ENCODE results near the gene ZEB1. TPM values are rescaled to one million over a fixed set of nuclear protein-coding genes. Genes with fewer than 3 reads are reported as not detected.

Gene ZEB1
- total RNA-seq, 8 experiments from 2014 or later: 14.8 to 104 (median 50.3) TPM

DNA sequence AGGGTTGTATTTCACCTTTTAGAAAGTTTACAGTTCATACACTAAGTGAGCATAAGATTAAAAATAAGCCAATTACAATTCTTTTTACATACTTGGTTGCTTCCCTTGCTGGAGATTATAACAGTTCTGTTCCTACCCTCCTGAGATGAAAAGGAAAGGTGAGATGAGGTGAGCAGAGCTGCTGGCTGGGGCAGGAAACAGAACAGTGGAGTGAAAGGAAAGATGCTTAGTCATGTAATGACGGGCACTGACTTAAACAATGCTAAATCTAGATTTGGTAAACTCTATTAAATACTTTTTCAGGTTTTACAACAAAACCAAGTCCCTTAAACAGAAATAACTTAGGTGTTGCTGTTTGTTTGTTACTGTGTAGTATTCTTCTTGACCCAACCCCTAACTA lies 19.9 kb upstream of the ZEB1 start:
- ATAC-seq (replicated peaks in 6 of 8): no peak
- in situ Hi-C loops (cut with MboI; ENCODE audit: low pct_unique_long_range_greater_than_20kb in 2 of 9, low sequenced_read_pairs in 9 of 9, unreplicated experiment in 9 of 9): no loop called here
- H3K4me1 ChIP-seq (replicated peaks in 1 of 2): no peaks in the 10 kb centered on the region
- WGBS, 10 experiments: 40 to 100% (median 75%) methylated on average over 1 of the region's 1 CpG; no CpG with 5 or more reads in 2 of the 10 experiments
- H3K27ac ChIP-seq: no peak overlapping the region
- no peak overlapping the region for H3K4me3 ChIP-seq

DNA sequence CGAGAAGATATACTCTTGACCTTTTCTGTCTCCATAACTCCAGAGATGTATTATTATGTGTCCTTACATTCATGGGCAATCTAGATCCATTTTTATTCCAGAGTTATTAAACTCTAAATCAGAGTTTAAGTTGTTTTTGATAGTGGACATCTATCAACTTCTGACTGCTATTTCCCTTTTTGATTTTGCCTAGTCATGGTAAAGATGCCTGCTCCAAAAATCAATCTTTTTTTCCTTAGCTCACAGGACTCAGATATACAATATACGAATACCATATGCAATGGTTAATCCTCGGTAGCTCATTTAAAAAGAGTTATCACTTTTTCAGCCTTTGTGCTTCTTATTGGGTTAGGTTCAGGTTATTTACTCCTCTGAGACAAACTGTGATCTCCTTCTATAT lies 15.8 kb upstream of the ZEB1 start:
- no peak for ATAC-seq (replicated peaks in 6 of 8)
- WGBS, 10 experiments: 29 to 100% (median 91%) methylated on average over 1 to 3 of the region's 3 CpGs
- Histone ChIP-seq H3K4me1 (replicated peaks in 1 of 2) (no peaks in the 10 kb centered on the region), H3K4me3 (no peak overlapping the region), H3K27ac (no peak overlapping the region)
- in situ Hi-C loops (cut with MboI; ENCODE audit: low pct_unique_long_range_greater_than_20kb in 2 of 9, low sequenced_read_pairs in 9 of 9, unreplicated experiment in 9 of 9): loop anchor here in 2 of 9 experiments (25.0 kb wide), 1 partner anchor 516 kb away; no protein-coding TSS in a partner anchor

DNA sequence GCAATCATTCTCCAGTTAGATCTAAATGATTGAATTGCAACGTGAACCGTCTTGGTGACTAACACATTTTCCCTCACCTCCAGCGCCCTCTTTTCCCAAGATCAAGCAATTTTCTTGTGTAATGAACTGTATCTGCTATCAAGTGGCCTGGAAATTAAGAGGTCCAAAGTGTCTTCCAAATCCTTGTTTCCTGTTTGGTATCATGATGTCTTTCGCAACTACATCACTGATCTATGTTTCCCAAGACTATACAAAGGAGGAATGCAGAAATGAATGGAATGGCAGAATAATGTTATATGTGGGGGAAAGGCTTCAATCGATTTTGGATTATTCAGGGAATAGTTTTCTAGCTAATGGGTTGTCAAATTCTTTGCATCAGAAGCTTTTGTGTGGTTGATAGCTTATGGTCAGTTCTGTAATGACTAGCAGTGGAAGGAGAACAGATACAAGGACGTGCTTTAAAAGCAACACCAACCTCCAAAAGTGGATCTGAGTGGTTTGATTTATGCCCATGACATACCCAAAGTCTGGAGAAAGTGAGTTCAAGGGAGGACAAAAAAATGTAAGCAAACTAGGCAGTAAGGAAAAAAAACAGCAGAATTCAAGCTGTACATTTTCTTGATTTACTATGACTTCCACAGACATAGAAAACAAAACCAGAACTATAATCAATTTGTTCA lies 14.6 kb upstream of the ZEB1 start:
- no peak overlapping the region for H3K4me3 ChIP-seq
- no peaks in the 10 kb centered on the region for H3K4me1 ChIP-seq (replicated peaks in 1 of 2)
- ATAC-seq (replicated peaks in 6 of 8): no peak
- WGBS, 10 experiments: 40 to 93% (median 84%) methylated on average over 1 to 6 of the region's 6 CpGs
- in situ Hi-C loops (cut with MboI; ENCODE audit: low pct_unique_long_range_greater_than_20kb in 2 of 9, low sequenced_read_pairs in 9 of 9, unreplicated experiment in 9 of 9): loop anchor here in 2 of 9 experiments (25.0 kb wide), 1 partner anchor 517 kb away; no protein-coding TSS in a partner anchor
- no peak overlapping the region for H3K27ac ChIP-seq

DNA sequence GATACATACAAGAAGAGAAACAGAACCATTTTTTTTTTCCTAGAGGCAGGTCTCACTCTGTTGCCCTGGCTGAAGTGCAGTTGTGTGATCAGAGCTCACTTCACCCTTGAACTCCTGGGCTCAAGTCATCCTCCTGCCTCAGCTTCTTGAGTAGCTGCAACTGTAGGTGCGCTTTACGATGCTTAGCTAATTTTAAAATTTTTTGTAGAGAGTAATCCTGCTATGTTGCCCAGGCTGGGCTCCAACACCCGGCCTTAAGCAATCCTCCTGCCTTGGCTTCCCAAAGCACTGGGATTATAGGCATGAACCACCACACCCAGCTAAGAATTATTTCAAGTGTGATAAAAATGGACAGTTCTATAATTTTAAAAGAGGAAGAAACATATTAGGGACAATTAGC lies 5.6 kb upstream of the ZEB1 start:
- H3K4me3 ChIP-seq: no peak overlapping the region
- ATAC-seq (replicated peaks in 6 of 8): no peak
- peaks cover 8 to 9% of the 10 kb centered on the region in 2 donors for H3K4me1 ChIP-seq (replicated peaks in 1 of 2)
- no peak overlapping the region for H3K27ac ChIP-seq
- in situ Hi-C loops (cut with MboI; ENCODE audit: low pct_unique_long_range_greater_than_20kb in 2 of 9, low sequenced_read_pairs in 9 of 9, unreplicated experiment in 9 of 9): loop anchor here in 2 of 9 experiments (25.0 kb wide), 1 partner anchor 526 kb away; no protein-coding TSS in a partner anchor
- 0 to 100% (median 93%) methylated on average over 1 to 3 of the region's 3 CpGs; no CpG with 5 or more reads in 2 of the 10 experiments for WGBS, 10 experiments

DNA sequence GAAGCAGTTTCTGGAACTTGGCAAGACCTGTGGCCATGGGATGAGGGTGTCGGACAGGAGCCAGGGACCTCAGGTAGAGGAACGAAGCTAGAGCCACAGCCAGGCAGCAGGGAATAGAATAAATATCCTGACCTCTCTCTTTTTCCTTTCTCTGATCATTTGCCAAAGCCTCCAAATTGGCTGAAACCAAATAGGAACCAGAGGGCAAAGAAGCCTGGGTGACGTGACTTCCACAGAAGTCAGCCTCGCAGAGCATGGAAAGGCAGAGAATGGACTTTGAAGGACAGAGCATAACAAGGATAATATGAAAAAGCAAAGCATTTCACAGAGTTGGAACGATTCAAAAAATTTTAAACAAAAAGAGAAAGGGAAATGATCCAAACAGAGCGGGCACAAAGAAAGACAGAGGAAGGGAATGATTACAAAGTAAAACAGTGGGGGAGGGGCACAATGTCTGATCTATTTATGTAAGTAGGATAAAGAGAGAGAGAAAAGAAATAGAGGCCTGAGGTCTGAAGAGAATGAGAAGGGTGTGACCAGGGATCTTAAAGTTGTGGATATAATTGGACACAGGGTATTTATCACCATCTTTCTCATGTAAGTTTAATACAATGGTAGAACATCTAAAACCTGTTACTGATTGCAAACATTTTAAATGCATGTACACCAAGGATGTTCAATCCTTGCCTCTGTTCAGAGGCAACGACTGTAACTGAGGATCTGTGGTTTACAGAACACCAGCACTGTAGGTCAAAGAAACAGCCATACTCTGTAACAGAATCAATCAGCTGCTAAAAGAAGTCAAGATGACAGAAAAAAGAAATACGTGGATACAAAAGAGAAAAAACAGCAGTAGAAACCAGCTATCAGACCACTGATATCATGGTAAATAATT lies 4.5 kb upstream of the ZEB1 start:
- in situ Hi-C loops (cut with MboI; ENCODE audit: low pct_unique_long_range_greater_than_20kb in 2 of 9, low sequenced_read_pairs in 9 of 9, unreplicated experiment in 9 of 9): loop anchor here in 2 of 9 experiments (25.0 kb wide), 1 partner anchor 527 kb away; no protein-coding TSS in a partner anchor
- H3K4me1 ChIP-seq (replicated peaks in 1 of 2): peaks cover 8 to 9% of the 10 kb centered on the region in 2 donors
- H3K27ac ChIP-seq: no peak overlapping the region
- H3K4me3 ChIP-seq: no peak overlapping the region
- 40 to 94% (median 75%) methylated on average over 5 to 8 of the region's 8 CpGs for WGBS, 10 experiments
- no peak for ATAC-seq (replicated peaks in 6 of 8)

DNA sequence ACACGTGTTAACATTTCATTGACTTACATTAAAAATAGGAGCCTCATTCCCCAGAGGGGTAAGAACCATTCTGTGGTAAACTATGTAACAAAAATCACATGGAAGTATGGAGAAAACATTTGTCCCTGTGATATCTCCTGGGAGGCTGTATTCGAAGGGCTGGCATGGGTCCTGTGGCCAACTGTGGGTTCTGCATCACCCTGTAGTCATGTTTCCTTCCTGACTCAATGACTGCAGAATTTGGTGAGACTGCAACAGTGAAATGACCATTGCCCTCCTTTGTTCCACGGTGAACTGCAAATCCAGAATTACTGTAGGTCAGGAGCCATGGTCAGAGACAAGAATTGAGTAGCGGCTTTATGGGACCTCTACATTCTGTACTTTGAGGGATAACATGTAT lies 3.6 kb upstream of the ZEB1 start:
- in situ Hi-C loops (cut with MboI; ENCODE audit: low pct_unique_long_range_greater_than_20kb in 2 of 9, low sequenced_read_pairs in 9 of 9, unreplicated experiment in 9 of 9): loop anchor here in 2 of 9 experiments (25.0 kb wide), 1 partner anchor 528 kb away; no protein-coding TSS in a partner anchor
- WGBS, 10 experiments: 11 to 100% (median 78%) methylated on average over 2 to 4 of the region's 4 CpGs; no CpG with 5 or more reads in 2 of the 10 experiments
- ATAC-seq (replicated peaks in 6 of 8): no peak
- Histone ChIP-seq H3K27ac (no peak overlapping the region), H3K4me3 (no peak overlapping the region), H3K4me1 (replicated peaks in 1 of 2) (peaks cover 8 to 9% of the 10 kb centered on the region in 2 donors)

DNA sequence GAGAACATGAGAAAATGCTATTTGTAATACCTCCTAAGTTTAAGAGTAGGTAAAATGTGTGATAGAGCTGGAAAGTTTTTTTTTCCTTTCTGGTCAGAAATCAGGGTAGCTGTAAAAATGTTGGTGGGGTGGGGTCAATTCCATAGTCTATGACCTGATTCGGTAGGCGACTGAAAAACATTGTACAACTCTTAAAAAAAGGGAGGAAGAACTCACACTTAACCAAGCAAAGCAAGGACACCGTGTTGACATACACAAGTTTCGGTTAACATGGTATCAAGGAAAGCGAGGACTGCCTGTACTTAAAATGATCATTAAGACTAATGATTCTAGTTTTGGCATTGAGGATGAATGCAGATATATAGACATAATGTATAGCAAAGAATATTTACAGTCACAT lies 1.8 kb upstream of the ZEB1 start:
- Histone ChIP-seq H3K4me3 (no peak overlapping the region), H3K27ac (no peak overlapping the region), H3K4me1 (replicated peaks in 1 of 2) (peaks cover 8 to 9% of the 10 kb centered on the region in 2 donors)
- in situ Hi-C loops (cut with MboI; ENCODE audit: low pct_unique_long_range_greater_than_20kb in 2 of 9, low sequenced_read_pairs in 9 of 9, unreplicated experiment in 9 of 9): loop anchor here in 2 of 9 experiments (25.0 kb wide), 1 partner anchor 530 kb away; no protein-coding TSS in a partner anchor
- ATAC-seq (replicated peaks in 6 of 8): no peak
- 90 to 100% (median 93%) methylated on average over 3 to 5 of the region's 5 CpGs for WGBS, 10 experiments

DNA sequence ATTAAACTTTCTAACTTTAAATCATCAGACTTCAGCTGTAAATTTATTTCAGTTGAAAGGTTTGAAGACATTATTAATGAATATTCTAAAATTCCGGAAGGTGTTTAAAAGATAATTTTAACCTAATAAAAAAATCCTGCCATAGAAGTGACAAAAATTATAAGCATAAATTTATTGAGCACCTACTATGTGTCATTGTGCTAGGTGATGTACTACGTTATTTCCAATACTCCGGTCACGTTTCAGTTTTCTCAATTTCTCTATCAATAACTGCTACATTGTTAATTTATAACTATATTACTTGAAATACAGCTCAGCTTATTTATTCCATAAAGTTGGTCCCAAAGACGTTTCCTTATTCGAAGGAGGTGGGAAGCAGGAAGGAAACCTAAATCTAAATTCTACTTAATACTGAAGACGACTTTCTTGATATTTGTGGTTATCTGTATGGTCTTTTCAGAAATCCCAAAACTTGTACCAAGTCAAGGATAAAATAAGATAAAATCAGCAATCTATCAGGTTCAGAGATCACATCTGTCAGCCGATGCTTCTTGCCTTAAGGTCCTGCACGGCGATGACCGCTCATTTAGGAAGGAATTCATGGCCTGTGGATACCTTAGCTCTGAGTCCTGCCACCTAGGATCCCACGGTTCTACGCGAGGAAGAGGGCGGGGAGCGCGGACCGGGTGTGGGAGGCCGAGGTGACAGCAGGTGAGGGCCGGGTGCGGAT lies 1.2 kb upstream of the ZEB1 start:
- Histone ChIP-seq H3K4me1 (replicated peaks in 1 of 2) (peaks cover 8 to 9% of the 10 kb centered on the region in 2 donors), H3K27ac (no peak overlapping the region), H3K4me3 (peak overlapping the region; percentile 88 to 100 (median 99))
- no peak for ATAC-seq (replicated peaks in 6 of 8)
- in situ Hi-C loops (cut with MboI; ENCODE audit: low pct_unique_long_range_greater_than_20kb in 2 of 9, low sequenced_read_pairs in 9 of 9, unreplicated experiment in 9 of 9): loop anchor here in 2 of 9 experiments (25.0 kb wide), 1 partner anchor 531 kb away; no protein-coding TSS in a partner anchor
- WGBS, 10 experiments: 51 to 98% (median 76%) methylated on average over 6 to 12 of the region's 21 CpGs; no CpG with 5 or more reads in 1 of the 10 experiments

DNA sequence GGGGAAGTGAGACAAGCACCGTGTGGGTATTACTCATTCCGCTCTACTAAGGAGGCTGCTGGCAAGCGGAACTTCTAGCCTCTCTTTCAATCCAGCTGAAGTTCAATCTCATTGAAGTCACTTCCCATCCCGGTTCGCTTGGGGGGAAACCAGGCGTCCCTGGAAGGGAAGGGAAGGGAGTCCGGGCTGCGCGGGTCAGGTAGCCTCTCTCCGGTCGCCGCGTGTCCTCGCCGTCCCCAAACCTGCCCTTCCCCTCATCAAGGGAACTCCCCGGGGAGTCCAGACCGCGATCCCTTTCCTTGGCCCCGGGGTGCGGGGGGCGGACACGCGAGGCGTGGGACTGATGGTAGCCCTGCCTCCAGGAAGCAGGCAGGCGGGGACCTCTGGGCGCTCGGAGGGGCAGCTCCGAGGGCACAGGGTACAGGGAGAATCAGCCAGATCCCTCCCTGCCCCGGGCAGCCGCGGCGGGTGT lies 598 bp upstream of the ZEB1 start:
- 0% methylated on average over 4 to 11 of the region's 32 CpGs; no CpG with 5 or more reads in 8 of the 10 experiments for WGBS, 10 experiments
- Histone ChIP-seq H3K27ac (no peak overlapping the region), H3K4me1 (replicated peaks in 1 of 2) (peaks cover 8 to 9% of the 10 kb centered on the region in 2 donors), H3K4me3 (peak overlapping the region; percentile 88 to 100 (median 99))
- peak; percentile 31 to 56 (median 44) for ATAC-seq (replicated peaks in 6 of 8)
- in situ Hi-C loops (cut with MboI; ENCODE audit: low pct_unique_long_range_greater_than_20kb in 2 of 9, low sequenced_read_pairs in 9 of 9, unreplicated experiment in 9 of 9): loop anchor here in 2 of 9 experiments (25.0 kb wide), 1 partner anchor 531 kb away; no protein-coding TSS in a partner anchor

DNA sequence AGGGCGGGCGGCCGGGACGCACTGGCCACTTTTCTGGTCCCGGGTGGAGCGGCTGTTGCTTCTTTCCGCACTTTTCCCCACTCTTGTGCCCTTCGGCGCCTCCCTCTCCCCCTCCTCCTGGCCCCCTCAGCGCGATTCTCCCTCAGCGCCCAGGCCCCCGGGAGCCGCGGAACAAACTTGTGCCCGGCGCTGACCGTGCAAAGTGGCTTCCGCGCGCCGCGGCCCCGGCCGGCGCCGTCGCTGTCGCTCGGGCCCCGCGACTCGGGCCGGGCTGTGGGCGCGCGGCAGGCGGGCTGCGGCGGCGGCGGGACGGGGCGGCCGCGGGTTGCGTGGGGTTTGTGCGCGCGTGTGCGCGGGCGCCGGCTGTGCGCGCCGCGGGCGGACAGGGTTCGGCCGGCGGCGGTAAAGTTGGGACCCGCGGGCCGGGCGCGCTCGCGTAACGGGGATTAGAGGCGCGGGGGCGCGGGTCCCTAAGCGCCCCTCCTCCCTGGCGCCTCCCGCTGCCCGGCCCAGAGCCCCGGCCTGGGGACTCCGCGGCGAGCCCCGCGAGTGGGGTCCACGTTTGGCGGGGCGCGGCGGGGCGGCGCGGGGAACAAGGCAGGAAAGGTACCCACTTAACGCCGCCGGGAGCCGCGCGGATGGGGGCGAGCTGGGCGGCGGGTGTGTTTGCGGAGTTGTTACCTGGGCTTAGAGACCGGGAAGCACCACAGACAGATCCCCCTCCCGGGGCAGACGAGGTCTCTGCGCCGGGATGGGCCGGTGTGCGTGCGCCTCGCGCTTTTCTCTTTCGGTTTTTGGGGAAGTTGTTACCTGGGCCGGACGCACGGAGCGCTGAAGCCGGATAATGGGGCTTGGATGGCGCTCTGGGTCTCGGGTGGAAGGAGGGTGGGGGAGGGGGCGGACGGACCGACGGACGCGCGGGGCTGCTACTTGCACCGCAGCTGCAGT lies 860 bp downstream of the ZEB1 start:
- Histone ChIP-seq H3K4me1 (replicated peaks in 1 of 2) (peaks cover 1 to 2% of the 10 kb centered on the region in 2 donors), H3K27ac (peak overlapping the region; percentile 75 to 84), H3K4me3 (peak overlapping the region; percentile 88 to 100 (median 99))
- in situ Hi-C loops (cut with MboI; ENCODE audit: low pct_unique_long_range_greater_than_20kb in 2 of 9, low sequenced_read_pairs in 9 of 9, unreplicated experiment in 9 of 9): loop anchor here in 2 of 9 experiments (25.0 kb wide), 1 partner anchor 533 kb away; no protein-coding TSS in a partner anchor
- peak; percentile 7 to 38 (median 29) for ATAC-seq (replicated peaks in 6 of 8)
- no CpG with 5 or more reads among the region's 129 CpGs for WGBS, 10 experiments

DNA sequence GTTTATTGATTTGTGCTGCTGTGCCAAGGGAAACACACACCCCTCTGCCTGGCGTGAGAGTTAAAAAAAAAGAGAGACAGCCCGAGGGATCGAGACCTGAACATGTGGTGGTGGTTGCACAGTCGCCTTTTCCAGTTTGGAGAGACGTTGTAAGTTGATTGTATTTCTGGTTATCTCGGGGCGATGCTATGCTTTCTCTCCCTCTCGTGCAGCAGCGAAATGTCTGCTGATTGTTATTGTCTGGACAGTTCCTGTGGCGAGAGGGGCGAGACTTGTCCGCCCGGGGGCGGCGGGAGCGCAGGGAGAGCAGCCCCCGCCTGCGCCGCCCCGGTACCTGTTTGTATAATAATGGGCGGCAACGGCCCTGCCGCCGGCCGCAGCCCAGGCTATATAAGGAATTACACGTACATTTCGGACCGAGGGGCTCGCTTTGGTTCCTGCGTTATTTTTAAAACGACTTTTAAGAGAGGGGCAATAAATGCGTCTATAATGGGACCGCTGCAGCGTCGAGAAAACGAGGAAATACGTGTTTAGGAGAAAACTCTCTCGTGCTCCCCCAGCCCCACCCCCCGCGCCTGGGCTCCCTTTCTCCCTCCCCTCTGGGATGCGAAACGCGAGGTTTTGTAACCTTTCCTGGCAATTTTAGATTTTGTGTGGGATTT lies 1.7 kb downstream of the ZEB1 start:
- Histone ChIP-seq H3K4me3 (peak overlapping the region; percentile 88 to 100 (median 99)), H3K27ac (peak overlapping the region; percentile 75 to 84), H3K4me1 (replicated peaks in 1 of 2) (peaks cover 0 to 3% of the 10 kb centered on the region in 2 donors)
- peak; percentile 3 to 54 (median 41) for ATAC-seq (replicated peaks in 6 of 8)
- WGBS, 10 experiments: 0 to 4% (median 0%) methylated on average over 1 to 18 of the region's 43 CpGs; no CpG with 5 or more reads in 3 of the 10 experiments
- in situ Hi-C loops (cut with MboI; ENCODE audit: low pct_unique_long_range_greater_than_20kb in 2 of 9, low sequenced_read_pairs in 9 of 9, unreplicated experiment in 9 of 9): loop anchor here in 2 of 9 experiments (25.0 kb wide), 1 partner anchor 533 kb away; no protein-coding TSS in a partner anchor

Data from motor neuron (in vitro differentiated cells).